Endothelial cell of umbilical vein (primary cell): ENCODE measurements around the gene THAP3. TPM values are rescaled to one million over a fixed set of nuclear protein-coding genes. Genes with fewer than 3 reads are reported as not detected.

Experiments
- BruUV-seq: library from RNA; stranded (reverse); fragments of 400-500 nt; replicated peaks from 2 replicates; lab custom pipeline; 2021; lab: Mats Ljungman, UMichigan
- CTCF ChIA-PET: fragments of 300-600, 350-600 bp; sonication (Branson Sonifier 250); formaldehyde crosslinking; loops from one replicate; lab custom pipeline; 2021; ENCODE audit warnings: antibody characterized with exemption, inconsistent platforms; lab: Charles Lee
- POLR2A ChIA-PET: fragments of 300-600, 350-600 bp; sonication (Branson Sonifier 250); formaldehyde crosslinking; loops from one replicate; lab custom pipeline; 2021; ENCODE audit warnings: antibody characterized with exemption, inconsistent platforms; lab: Charles Lee
- DNase-seq: peaks from one replicate; pipeline ENCODE4 v3.0.0-alpha.2; 2011; ENCODE audit warnings: low read depth, low spot score
- FAIRE-seq: peaks from 2 replicates; lab custom pipeline; 2011; peaks lifted over from hg19 to GRCh38; lab: Jason Lieb, UNC
- H2AFZ ChIP-seq: 2 replicates; pipeline ENCODE4 v1.6.0; 2012; ENCODE audit warnings: low read depth, low read length, control low read depth, inconsistent platforms
- H3K27ac ChIP-seq: 2 replicates; pipeline ENCODE4 v1.5.1; 2011; ENCODE audit warnings: low read depth, mild to moderate bottlenecking, control low read depth, low read length, moderate library complexity; ENCODE audit not compliant: insufficient read depth
- H3K27me3 ChIP-seq, 2 experiments: 2 replicates each; pipeline versions ENCODE4 v1.6.0 to v1.6.1; 2011; ENCODE audit warnings: low read length in 2 of 2, mixed read lengths in 1 of 2; ENCODE audit not compliant: control insufficient read depth in 2 of 2, insufficient read depth in 2 of 2
- H3K36me3 ChIP-seq, 2 experiments: 2 replicates in 1 of 2; 3 replicates in 1 of 2; pipeline ENCODE4 v1.5.1; 2011; ENCODE audit warnings: low read length in 2 of 2, mild to moderate bottlenecking in 1 of 2, moderate library complexity in 1 of 2; ENCODE audit not compliant: control insufficient read depth in 2 of 2, insufficient read depth in 2 of 2; ENCODE audit errors: extremely low read depth in 1 of 2
- H3K4me1 ChIP-seq: 3 replicates; pipeline ENCODE4 v1.5.1; 2011; ENCODE audit warnings: mild to moderate bottlenecking, low read length; ENCODE audit not compliant: control insufficient read depth, insufficient read depth; ENCODE audit errors: extremely low read depth
- H3K4me2 ChIP-seq: 2 replicates; pipeline ENCODE4 v1.6.1; 2011; ENCODE audit warnings: low read length, control low read depth, mixed read lengths; ENCODE audit not compliant: insufficient read depth
- H3K4me3 ChIP-seq, 3 experiments: fragments of 200-600 bp in 1 of 3; sonication (generic), shearing (Covaris generic) in 1 of 3; replicated peaks in 1 of 3; 2 replicates each; pipeline ENCODE4 v1.5.1; 2011 to 2016; ENCODE audit warnings: control low read depth in 3 of 3, low read length in 3 of 3, mild to moderate bottlenecking in 2 of 3, inconsistent platforms in 1 of 3, low read depth in 1 of 3, moderate library complexity in 1 of 3; ENCODE audit not compliant: insufficient read depth in 1 of 3
- H3K79me2 ChIP-seq: 2 replicates; pipeline ENCODE4 v1.6.0; 2012; ENCODE audit warnings: low read length, inconsistent platforms; ENCODE audit not compliant: control insufficient read depth, insufficient read depth
- H3K9ac ChIP-seq: replicated peaks from 2 replicates; pipeline ENCODE3; 2011; ENCODE audit warnings: low read length, control low read depth; ENCODE audit not compliant: insufficient read depth; ENCODE audit errors: extremely low read depth
- H3K9me1 ChIP-seq: replicated peaks from 3 replicates; pipeline ENCODE4 v1.6.0; 2011; ENCODE audit warnings: mild to moderate bottlenecking, low read length; ENCODE audit not compliant: control insufficient read depth, insufficient read depth; ENCODE audit errors: extremely low read depth
- H3K9me3 ChIP-seq: replicated peaks from 2 replicates; pipeline ENCODE4 v1.5.1; 2012; ENCODE audit warnings: low read length, inconsistent platforms; ENCODE audit not compliant: control insufficient read depth, insufficient read depth
- H4K20me1 ChIP-seq: replicated peaks from 2 replicates; pipeline ENCODE3; 2011; ENCODE audit warnings: mild to moderate bottlenecking, low read length; ENCODE audit not compliant: control insufficient read depth, insufficient read depth; ENCODE audit errors: extremely low read depth
- CTCF ChIP-seq, 2 donors: IDR thresholded peaks; 1 replicate in 1 of 2; 2 replicates in 1 of 2; pipeline ENCODE4 v1.5.1; 2011; ENCODE audit warnings: low read length in 2 of 2, mild to moderate bottlenecking in 2 of 2, moderate library complexity in 2 of 2, control low read depth in 1 of 2, inconsistent platforms in 1 of 2, low read depth in 1 of 2; ENCODE audit not compliant: insufficient read depth in 1 of 2; ENCODE audit errors: extremely low read depth in 1 of 2
- FOS ChIP-seq: IDR thresholded peaks from 2 replicates; pipeline ENCODE4 v1.6.1; 2011; ENCODE audit warnings: mild to moderate bottlenecking, low read length, moderate library complexity, borderline replicate concordance; ENCODE audit not compliant: insufficient read depth
- JUN ChIP-seq: IDR thresholded peaks from 2 replicates; pipeline ENCODE4 v1.6.1; 2011; ENCODE audit warnings: borderline replicate concordance, low read depth; ENCODE audit not compliant: insufficient read length, insufficient read depth
- MAX ChIP-seq: IDR thresholded peaks from 2 replicates; pipeline ENCODE4 v1.6.1; 2011; ENCODE audit not compliant: insufficient read depth, insufficient read length
- POLR2A ChIP-seq: IDR thresholded peaks from 2 replicates; pipeline ENCODE4 v1.6.1; 2012; ENCODE audit warnings: low read depth, mild to moderate bottlenecking, control low read depth, low read length
- dilution Hi-C: fragments of 300-500 bp; cut with MboI; formaldehyde crosslinking; loops from one replicate; pipeline ENCODE4 v1.15.0; 2019; ENCODE audit warnings: low sequenced_read_pairs; ENCODE audit not compliant: extremely low pct_ligation_motif_present
- intact Hi-C: fragments of 100-400 bp; cut with micrococcal nuclease; formaldehyde crosslinking; loops from one replicate; pipeline ENCODE4 v1.10.0; 2022
- polyA plus RNA-seq, 4 experiments: library from polyadenylated mRNA; depleted of rRNA in 3 of 4; stranded (reverse) in 3 of 4; unstranded in 1 of 4; fragments of >200 nt; gene quantifications; 2 replicates each; pipeline versions ENCODE4 v1.2.1 to v1.2.3, GENCODE V29; 2011 to 2012; ENCODE audit warnings: missing spikeins in 1 of 4
- total RNA-seq: library from RNA; stranded (reverse); gene quantifications from 2 replicates; pipeline ENCODE4 v1.2.3, GENCODE V29; 2021

Gene THAP3
- total and polyA plus RNA-seq, 2 donors (not counting 3 experiments of a cell fraction or from before 2014, with no cell fraction given): 11.3 to 16.7 TPM

GRCh38 chr1:6584126-6585080 lies 40.3 kb upstream of the THAP3 start:
- Histone ChIP-seq H3K4me3 (no peak overlapping the region), H2AFZ (no peak overlapping the region), H3K4me2 (no peak overlapping the region), H3K27me3 (no peaks in the 10 kb centered on the region), H3K9ac (no peak overlapping the region), H3K79me2 (peaks cover 11% of the 10 kb centered on the region), H3K9me3 (no peaks in the 10 kb centered on the region), H3K9me1 (no peaks in the 10 kb centered on the region), H3K36me3 (peaks cover 0 to 12% of the 10 kb centered on the region in 2 experiments), H3K27ac (no peak overlapping the region), H3K4me1 (peaks cover 11% of the 10 kb centered on the region), H4K20me1 (no peaks in the 10 kb centered on the region)
- no peak for FAIRE-seq
- ChIA-PET CTCF (interaction anchor here (0.8 kb wide), 1 partner anchor 62 kb away, joined by 3 read pairs; no protein-coding TSS in a partner anchor), POLR2A (no interaction called here)
- BruUV-seq: no TSS peak
- TF ChIP-seq JUN (no peak), CTCF (IDR thresholded peaks at IDR 0.05; ENCODE audit: extremely low read depth in 1 of 2, insufficient read depth in 1 of 2, low read depth in 1 of 2, low read length in 2 of 2) (peak in 1 of 2 donors; percentile 6), FOS (no peak), POLR2A (no peak), MAX (no peak)
- intact Hi-C loops (no loop called here), dilution Hi-C loops (no loop called here)
- no peak for DNase-seq
